ENCODE measurements around the gene EZH2. TPM values are rescaled to one million over a fixed set of nuclear protein-coding genes. Genes with fewer than 3 reads are reported as not detected.

EZH2 gene
- polyA plus RNA-seq, 1 donor from 2014 or later: 67.2 TPM

- H3K36me3 ChIP-seq (ENCODE audit: insufficient read depth, low read length): no peaks in the 10 kb centered on the region
- peak overlapping the region; percentile 93 for H3K9ac ChIP-seq (ENCODE audit: low read length)
- H3K9me3 ChIP-seq (ENCODE audit: low read length): no peaks in the 10 kb centered on the region
- no peaks in the 10 kb centered on the region for H4K20me1 ChIP-seq (ENCODE audit: insufficient read depth)
- H3K27me3 ChIP-seq (ENCODE audit: insufficient read depth, low read depth, low read length): no peaks in the 10 kb centered on the region
- no peaks in the 10 kb centered on the region for H3F3A ChIP-seq (ENCODE audit: insufficient read depth, low read length, poor library complexity, severe bottlenecking)
- H3K79me2 ChIP-seq (replicated peaks; ENCODE audit: insufficient read depth, low read length): peaks cover 44% of the 10 kb centered on the region
- TF ChIP-seq SMC3 (conservative IDR thresholded peaks at IDR 0.05; ENCODE audit: poor library complexity): peak; percentile 18
- TF ChIP-seq EP300 (conservative IDR thresholded peaks at IDR 0.05; ENCODE audit: poor library complexity, severe bottlenecking): peak; percentile 76
- no peak for TF ChIP-seq EZH2 (IDR thresholded peaks at IDR 0.05; ENCODE audit: borderline replicate concordance, insufficient read depth, low read length, poor library complexity, severe bottlenecking)
- TF ChIP-seq POLR2AphosphoS5 (IDR thresholded peaks at IDR 0.05): peak; percentile 96
- TF ChIP-seq MXI1 (conservative IDR thresholded peaks at IDR 0.05; ENCODE audit: poor library complexity, severe bottlenecking): peak; percentile 90
- no peak for TF ChIP-seq RAD21 (conservative IDR thresholded peaks at IDR 0.05)
- TF ChIP-seq TAF1 (IDR thresholded peaks at IDR 0.05; ENCODE audit: low read depth): peak; percentile 44
- TF ChIP-seq CTCF (IDR thresholded peaks at IDR 0.05; ENCODE audit: poor library complexity, severe bottlenecking): no peak
- peak; percentile 90 for TF ChIP-seq REST (IDR thresholded peaks at IDR 0.05; ENCODE audit: borderline replicate concordance)
- peak overlapping the region; percentile 94 for H3K4me3 ChIP-seq (ENCODE audit: low read length)
- H3K27ac ChIP-seq (ENCODE audit: low read length): peak overlapping the region; percentile 91
- peak overlapping the region; percentile 60 for H2AFZ ChIP-seq (ENCODE audit: low read depth, low read length)
- H3K9me2 ChIP-seq (ENCODE audit: insufficient read depth, low read length): no peaks in the 10 kb centered on the region
- no peak overlapping the region for H3K4me2 ChIP-seq (ENCODE audit: low read length)
Measured at GRCh38 chr7:148884299-148885022, 370 bp upstream of the EZH2 start.

GRCh38 chr7:148883266-148884048, 634 bp downstream of the EZH2 start:
- peak overlapping the region; percentile 93 for H3K9ac ChIP-seq (ENCODE audit: low read length)
- peaks cover 54% of the 10 kb centered on the region for H3K79me2 ChIP-seq (replicated peaks; ENCODE audit: insufficient read depth, low read length)
- H4K20me1 ChIP-seq (ENCODE audit: insufficient read depth): no peaks in the 10 kb centered on the region
- no peaks in the 10 kb centered on the region for H3K9me3 ChIP-seq (ENCODE audit: low read length)
- H3K36me3 ChIP-seq (ENCODE audit: insufficient read depth, low read length): no peaks in the 10 kb centered on the region
- H3K4me3 ChIP-seq (ENCODE audit: low read length): peak overlapping the region; percentile 94
- no peaks in the 10 kb centered on the region for H3K9me2 ChIP-seq (ENCODE audit: insufficient read depth, low read length)
- H3K27me3 ChIP-seq (ENCODE audit: insufficient read depth, low read depth, low read length): no peaks in the 10 kb centered on the region
- no peaks in the 10 kb centered on the region for H3F3A ChIP-seq (ENCODE audit: insufficient read depth, low read length, poor library complexity, severe bottlenecking)
- no peak overlapping the region for H2AFZ ChIP-seq (ENCODE audit: low read depth, low read length)
- peak overlapping the region; percentile 74 for H3K4me2 ChIP-seq (ENCODE audit: low read length)
- TF ChIP-seq MXI1 (conservative IDR thresholded peaks at IDR 0.05; ENCODE audit: poor library complexity, severe bottlenecking) (peak; percentile 36), EZH2 (IDR thresholded peaks at IDR 0.05; ENCODE audit: borderline replicate concordance, insufficient read depth, low read length, poor library complexity, severe bottlenecking) (no peak)
- peak overlapping the region; percentile 78 for H3K27ac ChIP-seq (ENCODE audit: low read length)

Data from neural cell (in vitro differentiated cells).